AG09319 (cell line): ENCODE measurements around the gene HBG2.

Source experiments
- DNase-seq: peaks from one replicate; pipeline ENCODE4 v3.0.0-alpha.2; 2010; ENCODE audit warnings: low read depth; ENCODE audit errors: extremely low read depth
- CTCF ChIP-seq: IDR thresholded peaks from 2 replicates; pipeline ENCODE4 v1.5.1; 2011; ENCODE audit warnings: low read depth, mild to moderate bottlenecking, inconsistent platforms, low read length, moderate library complexity

The HBG2 gene

GRCh38 chr11:5293028-5293427 is 38.4 kb upstream of the HBG2 start:
- DNase-seq = no peak
- TF ChIP-seq CTCF = no peak

GRCh38 chr11:5291207-5291838 is 36.7 kb upstream of the HBG2 start:
- TF ChIP-seq CTCF = peak; percentile 59
- DNase-seq = no peak

- no peak for TF ChIP-seq CTCF
- DNase-seq = no peak
These were observed 35.5 kb upstream of the HBG2 start for GRCh38 chr11:5290106-5290505.

- no peak for TF ChIP-seq CTCF
- DNase-seq = no peak
These were observed 35.1 kb upstream of the HBG2 start for GRCh38 chr11:5289696-5290095.

GRCh38 chr11:5288906-5289550 is 34.4 kb upstream of the HBG2 start:
- TF ChIP-seq CTCF = no peak
- no peak for DNase-seq

- no peak for TF ChIP-seq CTCF
- DNase-seq = no peak
These were observed 33.7 kb upstream of the HBG2 start for GRCh38 chr11:5288108-5288905.

GRCh38 chr11:5286901-5287300 is 32.3 kb upstream of the HBG2 start:
- DNase-seq = no peak
- TF ChIP-seq CTCF = no peak
